A549 (cell line): Measurements from ENCODE around the gene TMSB10. TPM values are rescaled to one million over a fixed set of nuclear protein-coding genes. Genes with fewer than 3 reads are reported as not detected.

ENCODE experiments used
- ATAC-seq, 2 experiments: fragments of 200-7000 bp in 1 of 2; fragments of >200 bp in 1 of 2; cut with Nextera tagmentation in 1 of 2; cut with Tn5 transposase in 1 of 2; 3 replicates each; pipeline versions ENCODE4 v1.8.0 to v1.9.1; 2018 to 2020; ENCODE audit warnings: mild to moderate bottlenecking in 1 of 2, moderate library complexity in 1 of 2
- CTCF ChIA-PET: fragments of 300-600 bp; sonication (Branson Sonifier 250); formaldehyde crosslinking; extraction: SDS; loops from one replicate; lab custom pipeline; 2021; ENCODE audit warnings: antibody characterized with exemption, inconsistent platforms; lab: Yijun Ruan, JAX
- POLR2A ChIA-PET: fragments of 350-600 bp; formaldehyde crosslinking; extraction: SDS; loops from one replicate; lab custom pipeline; 2021; ENCODE audit warnings: antibody characterized with exemption, inconsistent platforms; lab: Yijun Ruan, JAX
- DNase-seq, 2 experiments: peaks; one replicate each; pipeline versions ENCODE4 v3.0.0 to v3.0.0-alpha.2; 2011 to 2016; ENCODE audit warnings: low read depth in 1 of 2, low spot score in 1 of 2
- FAIRE-seq: peaks from 2 replicates; lab custom pipeline; 2011; peaks lifted over from hg19 to GRCh38; lab: Jason Lieb, UNC
- H3K27ac ChIP-seq, 2 experiments: fragments of >200 bp; sonication (Bioruptor Twin); formaldehyde crosslinking; 3 replicates each; pipeline ENCODE4 v1.5.1; 2016 to 2017
- H3K4me1 ChIP-seq: fragments of >200 bp; sonication (Bioruptor Twin); formaldehyde crosslinking; 3 replicates; pipeline ENCODE4 v1.6.1; 2016
- H3K4me2 ChIP-seq: fragments of >200 bp; sonication (Bioruptor Twin); formaldehyde crosslinking; 3 replicates; pipeline ENCODE4 v1.6.1; 2016
- H3K4me3 ChIP-seq: fragments of >200 bp; sonication (Bioruptor Twin); formaldehyde crosslinking; 3 replicates; pipeline ENCODE4 v1.5.1; 2016
- H3K9me3 ChIP-seq: fragments of >200 bp; sonication (Bioruptor Twin); formaldehyde crosslinking; 3 replicates; pipeline ENCODE4 v1.6.1; 2016
- BHLHE40 ChIP-seq: IDR thresholded peaks from 2 replicates; pipeline ENCODE4 v1.6.1; 2012; ENCODE audit warnings: low read depth, low read length, inconsistent platforms
- CBX2 ChIP-seq: fragments of 200-600 bp; sonication (generic); IDR thresholded peaks from 2 replicates; pipeline ENCODE4 v1.6.1; 2016; ENCODE audit warnings: low read depth, mild to moderate bottlenecking, borderline replicate concordance
- CBX8 ChIP-seq: fragments of 200-600 bp; sonication (generic); IDR thresholded peaks from 2 replicates; pipeline ENCODE4 v1.6.1; 2016
- CEBPB ChIP-seq, 2 experiments: fragments of >200 bp in 1 of 2; sonication (Bioruptor Twin) in 1 of 2; formaldehyde crosslinking in 1 of 2; IDR thresholded peaks; 2 replicates each; pipeline ENCODE4 v1.6.1; 2012 to 2016
- ESRRA ChIP-seq: fragments of 150-350 bp; IDR thresholded peaks from 2 replicates; pipeline ENCODE4 v1.6.1; 2014; ENCODE audit warnings: mild to moderate bottlenecking, low read length, borderline replicate concordance
- HDAC2 ChIP-seq: fragments of 200-600 bp; sonication (generic); IDR thresholded peaks from 2 replicates; pipeline ENCODE4 v1.6.1; 2016
- HEYL ChIP-seq: fragments of 250-450 bp; sonication (Bioruptor Pico); IDR thresholded peaks from 2 replicates; pipeline ENCODE4 v1.8.0; 2021; ENCODE audit warnings: mild to moderate bottlenecking, moderate library complexity
- HOXA7 ChIP-seq: fragments of 250-450 bp; sonication (Bioruptor Pico); IDR thresholded peaks from 2 replicates; pipeline ENCODE4 v1.5.0; 2020; ENCODE audit warnings: mild to moderate bottlenecking, moderate library complexity
- HOXB13 ChIP-seq: fragments of 250-450 bp; sonication (Bioruptor Pico); IDR thresholded peaks from 2 replicates; pipeline ENCODE4 v1.5.0; 2020; ENCODE audit warnings: low read depth, mild to moderate bottlenecking, moderate library complexity
- HOXB5 ChIP-seq: fragments of 250-450 bp; sonication (Bioruptor Pico); IDR thresholded peaks from 2 replicates; pipeline ENCODE4 v1.5.0; 2020; ENCODE audit warnings: mild to moderate bottlenecking, moderate library complexity
- JUN ChIP-seq, 2 experiments: fragments of >200 bp; sonication (Bioruptor Twin); formaldehyde crosslinking; IDR thresholded peaks; 2 replicates in 1 of 2; 3 replicates in 1 of 2; pipeline ENCODE4 v1.6.1; 2016 to 2017
- JUNB ChIP-seq: fragments of >200 bp; sonication (Bioruptor Twin); formaldehyde crosslinking; IDR thresholded peaks from 2 replicates; pipeline ENCODE4 v1.6.1; 2016
- MAFK ChIP-seq: fragments of 450-650 bp; IDR thresholded peaks from 2 replicates; pipeline ENCODE4 v1.6.1; 2014; ENCODE audit not compliant: partially characterized antibody
- MYC ChIP-seq: IDR thresholded peaks from 2 replicates; pipeline ENCODE4 v1.6.1; 2012; ENCODE audit warnings: mild to moderate bottlenecking, inconsistent platforms, low read length, improper control_type of control experiment, borderline replicate concordance
- NR3C1 ChIP-seq: fragments of >200 bp; sonication (Bioruptor Twin); formaldehyde crosslinking; IDR thresholded peaks from 3 replicates; pipeline ENCODE4 v1.6.1; 2017
- PHF8 ChIP-seq: fragments of 200-600 bp; sonication (generic); IDR thresholded peaks from 2 replicates; pipeline ENCODE4 v1.6.1; 2016; ENCODE audit warnings: low read depth, mild to moderate bottlenecking, antibody characterized with exemption, moderate library complexity, borderline replicate concordance
- POLR2A ChIP-seq: IDR thresholded peaks from 2 replicates; pipeline ENCODE4 v1.6.1; 2012; ENCODE audit warnings: mild to moderate bottlenecking, low read length
- POLR2AphosphoS2 ChIP-seq: conservative IDR thresholded peaks from 2 replicates; pipeline ENCODE4 v1.6.1; 2012; ENCODE audit warnings: low read length, improper control_type of control experiment, inconsistent platforms
- RAD21 ChIP-seq, 2 experiments: fragments of >200 bp in 1 of 2; sonication (Bioruptor Twin) in 1 of 2; formaldehyde crosslinking in 1 of 2; IDR thresholded peaks in 1 of 2; conservative IDR thresholded peaks in 1 of 2; 2 replicates in 1 of 2; 3 replicates in 1 of 2; pipeline ENCODE4 v1.6.1; 2012 to 2018; ENCODE audit warnings: inconsistent platforms in 1 of 2
- RARB ChIP-seq: fragments of 250-450 bp; sonication (Bioruptor Pico); IDR thresholded peaks from 2 replicates; pipeline ENCODE4 v1.8.0; 2021; ENCODE audit warnings: mild to moderate bottlenecking, moderate library complexity
- RCOR1 ChIP-seq: fragments of 150-350 bp; IDR thresholded peaks from 2 replicates; pipeline ENCODE4 v1.6.1; 2014; ENCODE audit warnings: antibody characterized with exemption, low read length, low read depth
- TFCP2L1 ChIP-seq: fragments of 250-450 bp; sonication (Bioruptor Pico); IDR thresholded peaks from 2 replicates; pipeline ENCODE4 v1.5.0; 2021; ENCODE audit warnings: mild to moderate bottlenecking
- ZC3H11A ChIP-seq: fragments of 450-650 bp; IDR thresholded peaks from 2 replicates; pipeline ENCODE4 v1.6.1; 2014; ENCODE audit warnings: antibody characterized with exemption, mild to moderate bottlenecking
- ZFP36 ChIP-seq: fragments of 450-650 bp; IDR thresholded peaks from 2 replicates; pipeline ENCODE4 v1.6.1; 2014; ENCODE audit warnings: borderline replicate concordance; ENCODE audit not compliant: partially characterized antibody
- ZNF302 ChIP-seq: fragments of 250-450 bp; sonication (Bioruptor Pico); IDR thresholded peaks from 2 replicates; pipeline ENCODE4 v1.9.0; 2021; ENCODE audit warnings: inconsistent platforms, mild to moderate bottlenecking, moderate library complexity
- whole genome bisulfite sequencing: methylation state at CpG from one replicate; pipeline ENCODE4 v1.1.6; 2017; ENCODE audit errors: missing lambda C conversion rate; 5-methylcytosine and 5-hydroxymethylcytosine counted together
- polyA plus RNA-seq, 4 experiments: library from polyadenylated mRNA; depleted of rRNA in 3 of 4; stranded (reverse); fragments of >200 nt; fragmentation: RNase III in 1 of 4; extraction: RNeasy Plus Mini Kit Qiagen cat#74134 plus additional on column Dnase treatment in 1 of 4; gene quantifications; 2 replicates in 3 of 4; 3 replicates in 1 of 4; pipeline ENCODE4 v1.2.3, GENCODE V29; 2011 to 2017
- TF ChIP-seq, protein P1 (sequence below): fragments of 450-650 bp; IDR thresholded peaks from 2 replicates; pipeline ENCODE4 v1.6.1; 2014; ENCODE audit warnings: antibody characterized with exemption
- TF ChIP-seq, protein P2 (sequence below): fragments of 200-600 bp; sonication (generic); IDR thresholded peaks from 2 replicates; pipeline ENCODE4 v1.6.1; 2016; ENCODE audit warnings: antibody characterized with exemption, mild to moderate bottlenecking, moderate library complexity
- TF ChIP-seq, protein P3 (sequence below): fragments of >200 bp; sonication (Bioruptor Twin); formaldehyde crosslinking; IDR thresholded peaks from 2 replicates; pipeline ENCODE4 v1.6.1; 2016
- TF ChIP-seq, protein P4 (sequence below): fragments of >200 bp; sonication (Bioruptor Twin); formaldehyde crosslinking; IDR thresholded peaks from 3 replicates; pipeline ENCODE4 v1.6.1; 2016

TMSB10 gene
- polyA plus RNA-seq, 2 of the 4 experiments (the other 2 are of a cell fraction) = 3,109 to 7,015 TPM

DNA sequence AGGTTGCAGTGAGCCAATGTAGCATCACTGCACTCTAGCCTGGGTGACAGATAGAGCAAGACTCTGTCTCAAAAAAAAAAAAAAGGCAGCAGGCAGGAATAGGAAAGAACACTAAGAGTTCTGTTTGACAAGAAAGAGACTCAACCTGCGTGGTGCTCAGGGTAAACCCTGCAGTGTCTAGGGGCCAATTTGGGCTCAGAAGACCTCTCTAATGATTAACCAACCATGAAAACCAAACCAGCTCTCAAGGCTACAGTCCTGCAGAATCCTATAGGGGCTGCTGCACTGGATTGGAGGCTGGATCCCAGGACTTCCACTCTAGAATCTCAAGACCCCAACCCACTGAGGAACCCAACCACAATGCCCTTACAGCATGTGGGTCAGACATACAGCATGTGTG is 27.0 kb upstream of the TMSB10 start:
- ChIA-PET CTCF (interaction anchor here (0.7 to 1.1 kb wide), 2 partner anchors 8 to 372 kb away, joined by 3 read pairs; no protein-coding TSS in a partner anchor), POLR2A (no interaction called here)
- peaks cover 3% of the 10 kb centered on the region for H3K4me1 ChIP-seq
- H3K27ac ChIP-seq = no peak overlapping the region
- WGBS = 30% methylated on average over 1 of the region's 1 CpG
- ATAC-seq (no peak), DNase-seq (no peak), FAIRE-seq (no peak)
- H3K4me2 ChIP-seq = no peak overlapping the region
- no peaks in the 10 kb centered on the region for H3K9me3 ChIP-seq
- no peak overlapping the region for H3K4me3 ChIP-seq
- no peak for TF ChIP-seq PHF8
- TF ChIP-seq CEBPB (IDR thresholded peaks at IDR 0.05) = no peak
- TF ChIP-seq ZC3H11A = no peak
- TF ChIP-seq HOXB13 (CRISPR knock-in tag) = no peak
- TF ChIP-seq POLR2A = no peak
- TF ChIP-seq TFCP2L1 (CRISPR knock-in tag) = no peak
- no peak for TF ChIP-seq HOXA7 (CRISPR knock-in tag)
- no peak for TF ChIP-seq HDAC2
- TF ChIP-seq POLR2AphosphoS2 = no peak
- no peak for TF ChIP-seq JUNB
- no peak for TF ChIP-seq ZNF302 (CRISPR knock-in tag)
- TF ChIP-seq HEYL = no peak
- TF ChIP-seq ZFP36 = no peak
- TF ChIP-seq BHLHE40 = no peak
- TF ChIP-seq CBX2 = no peak
- TF ChIP-seq MYC = no peak
- TF ChIP-seq, protein P1, sequence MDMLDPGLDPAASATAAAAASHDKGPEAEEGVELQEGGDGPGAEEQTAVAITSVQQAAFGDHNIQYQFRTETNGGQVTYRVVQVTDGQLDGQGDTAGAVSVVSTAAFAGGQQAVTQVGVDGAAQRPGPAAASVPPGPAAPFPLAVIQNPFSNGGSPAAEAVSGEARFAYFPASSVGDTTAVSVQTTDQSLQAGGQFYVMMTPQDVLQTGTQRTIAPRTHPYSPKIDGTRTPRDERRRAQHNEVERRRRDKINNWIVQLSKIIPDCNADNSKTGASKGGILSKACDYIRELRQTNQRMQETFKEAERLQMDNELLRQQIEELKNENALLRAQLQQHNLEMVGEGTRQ = no peak

DNA sequence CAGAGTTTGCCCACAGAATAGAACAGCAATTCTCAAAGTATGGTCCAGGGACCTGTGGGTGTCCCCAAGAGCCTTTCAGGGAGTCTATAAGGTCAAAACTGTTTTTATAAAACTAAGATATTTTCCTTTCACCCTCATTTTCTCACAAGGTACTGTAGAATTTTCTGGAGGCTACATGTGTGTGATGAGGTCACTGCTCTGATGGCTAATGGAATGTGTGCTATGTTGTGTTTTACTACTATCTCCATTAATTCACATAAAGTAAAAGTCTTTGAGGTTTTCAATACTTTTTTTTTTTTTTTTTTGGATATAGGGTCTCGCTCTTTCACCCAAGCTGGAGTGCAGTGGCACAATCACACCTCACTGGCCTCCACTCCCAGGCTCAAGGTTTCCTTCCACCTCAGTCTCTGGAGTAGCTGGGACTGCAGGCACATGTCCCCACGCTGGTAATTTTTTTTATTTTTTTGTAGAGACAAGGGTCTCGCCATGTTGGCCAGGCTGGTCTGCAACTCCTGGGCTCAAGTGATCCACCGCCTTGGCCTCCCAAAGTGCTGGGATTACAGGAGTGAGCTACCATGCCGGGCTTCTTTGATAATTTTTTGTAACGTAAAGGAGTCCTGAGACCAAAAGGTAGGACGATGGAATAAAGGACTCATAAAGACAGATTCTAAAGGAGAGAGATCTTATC is 26.4 kb upstream of the TMSB10 start:
- H3K27ac ChIP-seq = no peak overlapping the region
- DNase-seq = no peak
- peaks cover 3% of the 10 kb centered on the region for H3K4me1 ChIP-seq
- H3K4me2 ChIP-seq = no peak overlapping the region
- ChIA-PET CTCF (interaction anchor here (0.6 to 1.8 kb wide), 5 partner anchors 10 to 362 kb away, joined by 3 to 9 read pairs (median 3); no protein-coding TSS in a partner anchor), POLR2A (no interaction called here)
- no peak for FAIRE-seq
- no peaks in the 10 kb centered on the region for H3K9me3 ChIP-seq
- ATAC-seq = no peak
- H3K4me3 ChIP-seq = no peak overlapping the region
- WGBS = 89% methylated on average over 7 of the region's 7 CpGs
- TF ChIP-seq, protein P2, sequence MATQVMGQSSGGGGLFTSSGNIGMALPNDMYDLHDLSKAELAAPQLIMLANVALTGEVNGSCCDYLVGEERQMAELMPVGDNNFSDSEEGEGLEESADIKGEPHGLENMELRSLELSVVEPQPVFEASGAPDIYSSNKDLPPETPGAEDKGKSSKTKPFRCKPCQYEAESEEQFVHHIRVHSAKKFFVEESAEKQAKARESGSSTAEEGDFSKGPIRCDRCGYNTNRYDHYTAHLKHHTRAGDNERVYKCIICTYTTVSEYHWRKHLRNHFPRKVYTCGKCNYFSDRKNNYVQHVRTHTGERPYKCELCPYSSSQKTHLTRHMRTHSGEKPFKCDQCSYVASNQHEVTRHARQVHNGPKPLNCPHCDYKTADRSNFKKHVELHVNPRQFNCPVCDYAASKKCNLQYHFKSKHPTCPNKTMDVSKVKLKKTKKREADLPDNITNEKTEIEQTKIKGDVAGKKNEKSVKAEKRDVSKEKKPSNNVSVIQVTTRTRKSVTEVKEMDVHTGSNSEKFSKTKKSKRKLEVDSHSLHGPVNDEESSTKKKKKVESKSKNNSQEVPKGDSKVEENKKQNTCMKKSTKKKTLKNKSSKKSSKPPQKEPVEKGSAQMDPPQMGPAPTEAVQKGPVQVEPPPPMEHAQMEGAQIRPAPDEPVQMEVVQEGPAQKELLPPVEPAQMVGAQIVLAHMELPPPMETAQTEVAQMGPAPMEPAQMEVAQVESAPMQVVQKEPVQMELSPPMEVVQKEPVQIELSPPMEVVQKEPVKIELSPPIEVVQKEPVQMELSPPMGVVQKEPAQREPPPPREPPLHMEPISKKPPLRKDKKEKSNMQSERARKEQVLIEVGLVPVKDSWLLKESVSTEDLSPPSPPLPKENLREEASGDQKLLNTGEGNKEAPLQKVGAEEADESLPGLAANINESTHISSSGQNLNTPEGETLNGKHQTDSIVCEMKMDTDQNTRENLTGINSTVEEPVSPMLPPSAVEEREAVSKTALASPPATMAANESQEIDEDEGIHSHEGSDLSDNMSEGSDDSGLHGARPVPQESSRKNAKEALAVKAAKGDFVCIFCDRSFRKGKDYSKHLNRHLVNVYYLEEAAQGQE = no peak
- TF ChIP-seq ESRRA (no peak), ZNF302 (CRISPR knock-in tag) (no peak), NR3C1 (no peak), HOXB5 (CRISPR knock-in tag) (no peak), BHLHE40 (no peak), RAD21 (conservative IDR thresholded peaks at IDR 0.05 in 1 of 2, IDR thresholded peaks at IDR 0.05 in 1 of 2) (no peak), CBX8 (no peak), RCOR1 (no peak), JUN (IDR thresholded peaks at IDR 0.05) (no peak), RARB (CRISPR knock-in tag) (no peak), MAFK (no peak), POLR2A (no peak), JUNB (no peak), HEYL (no peak)
- TF ChIP-seq, protein P3, sequence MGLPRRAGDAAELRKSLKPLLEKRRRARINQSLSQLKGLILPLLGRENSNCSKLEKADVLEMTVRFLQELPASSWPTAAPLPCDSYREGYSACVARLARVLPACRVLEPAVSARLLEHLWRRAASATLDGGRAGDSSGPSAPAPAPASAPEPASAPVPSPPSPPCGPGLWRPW = no peak
- TF ChIP-seq, protein P4, sequence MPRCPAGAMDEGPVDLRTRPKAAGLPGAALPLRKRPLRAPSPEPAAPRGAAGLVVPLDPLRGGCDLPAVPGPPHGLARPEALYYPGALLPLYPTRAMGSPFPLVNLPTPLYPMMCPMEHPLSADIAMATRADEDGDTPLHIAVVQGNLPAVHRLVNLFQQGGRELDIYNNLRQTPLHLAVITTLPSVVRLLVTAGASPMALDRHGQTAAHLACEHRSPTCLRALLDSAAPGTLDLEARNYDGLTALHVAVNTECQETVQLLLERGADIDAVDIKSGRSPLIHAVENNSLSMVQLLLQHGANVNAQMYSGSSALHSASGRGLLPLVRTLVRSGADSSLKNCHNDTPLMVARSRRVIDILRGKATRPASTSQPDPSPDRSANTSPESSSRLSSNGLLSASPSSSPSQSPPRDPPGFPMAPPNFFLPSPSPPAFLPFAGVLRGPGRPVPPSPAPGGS = no peak
